Activated effector memory CD4-positive, alpha-beta T cell treated with anti-CD3 and anti-CD28 coated beads, Interleukin-2, amount 50 U/mL, for 16 hours (primary cell): ENCODE data around the gene MAP3K8.

Experiments
- DNase-seq: peaks from one replicate; pipeline ENCODE4 v3.0.0-alpha.2; 2020

MAP3K8 gene

DNA sequence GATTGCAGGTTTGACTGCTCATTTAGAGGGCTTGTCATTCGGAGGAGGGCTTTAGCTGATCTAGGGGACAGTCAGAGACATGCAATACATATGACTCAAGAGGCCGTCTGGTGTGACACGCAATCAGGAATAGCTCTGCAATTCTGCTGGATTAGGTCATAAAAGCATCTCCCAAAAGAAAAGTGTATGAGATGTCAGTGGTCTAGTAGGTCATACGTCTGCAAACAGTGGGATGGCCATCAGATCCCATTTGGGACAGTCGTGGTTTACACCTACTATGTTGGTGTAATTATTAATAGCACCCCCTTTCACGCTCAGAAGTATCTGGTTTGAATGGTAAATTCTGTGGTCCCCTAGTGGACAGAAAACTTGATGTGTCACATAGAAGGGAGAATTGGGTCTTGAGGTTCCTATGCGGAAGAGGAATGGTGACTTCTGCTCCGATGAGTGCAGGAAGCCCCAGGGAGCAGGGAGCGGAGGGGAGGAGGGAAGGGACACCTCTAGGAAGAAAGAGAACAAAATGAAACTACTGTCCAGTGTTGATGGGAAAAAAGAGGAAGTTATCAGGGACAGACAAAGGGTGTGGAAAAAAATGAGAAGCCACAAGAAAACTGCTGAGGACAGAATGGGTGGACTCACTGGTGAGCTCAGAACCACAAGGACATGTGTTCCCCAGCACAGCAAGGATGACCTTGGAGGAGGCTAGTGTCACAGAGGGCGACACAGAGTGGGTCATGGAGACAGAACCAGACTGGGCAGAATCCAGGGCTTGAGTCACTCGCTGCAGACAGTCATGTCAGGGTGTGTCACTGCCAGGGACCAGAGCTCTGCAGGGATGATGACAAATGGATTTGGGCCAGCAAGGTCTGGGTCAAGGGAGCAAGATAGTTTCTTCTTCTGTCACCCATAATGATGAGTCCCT is 59.9 kb downstream of the MAP3K8 start:
- DNase-seq, result no peak

DNA sequence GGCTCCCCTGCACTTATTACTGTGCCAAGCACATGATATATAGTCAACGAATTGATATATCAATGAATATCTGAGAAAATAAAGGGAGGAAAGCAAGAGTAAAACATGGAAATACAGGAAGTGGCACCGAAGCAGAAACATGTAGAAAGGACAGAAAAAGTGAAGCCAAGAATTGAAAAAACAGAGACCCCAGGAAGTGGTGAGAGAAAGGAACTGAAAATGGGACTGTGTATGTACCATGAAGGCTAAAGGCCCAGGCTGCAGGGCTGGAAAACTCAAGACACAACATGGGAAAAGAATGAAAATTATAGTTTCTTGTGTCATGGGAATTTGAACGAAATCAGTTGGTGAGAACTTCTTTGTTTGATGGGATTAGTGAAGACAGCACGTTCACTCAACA is 60.6 kb downstream of the MAP3K8 start:
- no peak for DNase-seq

DNA sequence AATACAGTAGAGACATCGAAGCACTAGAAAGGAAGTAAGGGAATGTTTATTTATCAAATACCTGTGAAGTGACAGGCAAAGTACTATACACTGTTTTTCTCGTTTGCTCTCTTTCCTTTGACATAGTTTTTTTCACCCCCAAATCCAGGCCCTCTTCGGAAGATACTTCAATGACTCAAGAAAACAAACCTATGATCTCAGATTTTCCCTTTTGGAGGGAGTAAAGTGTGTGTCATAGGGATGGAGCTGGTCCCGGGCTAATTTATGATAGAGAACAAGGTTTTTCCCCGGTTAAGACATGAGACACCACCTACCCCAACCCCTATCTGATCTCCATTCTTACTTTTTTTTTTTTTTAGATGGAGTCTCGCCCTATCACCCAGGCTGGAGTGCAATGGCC is 61.7 kb downstream of the MAP3K8 start:
- DNase-seq, result no peak

DNA sequence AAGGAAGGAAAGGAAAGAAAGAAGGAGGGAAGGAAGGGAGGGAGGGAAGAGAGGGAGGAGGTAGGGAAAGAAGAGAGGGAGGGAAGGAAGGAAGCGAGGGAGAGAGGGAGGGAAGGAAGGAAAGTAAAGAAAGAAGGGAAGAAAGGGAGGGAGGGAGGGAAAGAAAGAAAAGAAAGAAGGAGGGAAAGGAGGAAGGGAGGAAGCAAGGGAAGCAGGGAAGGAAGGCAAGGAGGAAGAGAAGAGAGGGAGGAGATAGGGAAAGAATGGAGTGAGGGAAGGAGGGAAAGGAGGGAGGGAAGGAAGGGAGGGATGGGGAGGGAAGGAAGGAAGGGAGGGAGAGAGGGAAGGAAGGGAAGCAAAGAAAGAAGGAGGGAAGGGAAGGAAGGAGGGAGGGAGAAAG is 65.8 kb downstream of the MAP3K8 start:
- no peak for DNase-seq

DNA sequence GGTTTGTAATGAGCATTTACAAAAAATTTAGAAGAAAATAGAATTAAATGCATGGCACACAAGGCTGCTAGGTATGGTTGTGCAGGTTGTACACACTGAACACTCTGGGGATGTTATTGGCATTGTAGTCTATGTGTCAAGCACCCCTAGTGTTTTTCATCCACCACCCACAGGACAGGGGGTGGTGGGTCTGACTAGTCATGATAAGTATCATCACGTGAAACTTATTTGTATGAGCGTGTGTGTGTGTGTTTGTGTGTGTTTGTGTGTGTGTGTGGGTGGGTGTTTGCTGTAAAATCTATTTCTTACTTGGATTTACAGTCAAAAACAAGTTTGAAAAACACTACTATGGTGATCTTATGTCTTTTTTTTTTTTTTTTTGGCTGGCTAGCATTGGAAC is 66.5 kb downstream of the MAP3K8 start:
- DNase-seq, result no peak

DNA sequence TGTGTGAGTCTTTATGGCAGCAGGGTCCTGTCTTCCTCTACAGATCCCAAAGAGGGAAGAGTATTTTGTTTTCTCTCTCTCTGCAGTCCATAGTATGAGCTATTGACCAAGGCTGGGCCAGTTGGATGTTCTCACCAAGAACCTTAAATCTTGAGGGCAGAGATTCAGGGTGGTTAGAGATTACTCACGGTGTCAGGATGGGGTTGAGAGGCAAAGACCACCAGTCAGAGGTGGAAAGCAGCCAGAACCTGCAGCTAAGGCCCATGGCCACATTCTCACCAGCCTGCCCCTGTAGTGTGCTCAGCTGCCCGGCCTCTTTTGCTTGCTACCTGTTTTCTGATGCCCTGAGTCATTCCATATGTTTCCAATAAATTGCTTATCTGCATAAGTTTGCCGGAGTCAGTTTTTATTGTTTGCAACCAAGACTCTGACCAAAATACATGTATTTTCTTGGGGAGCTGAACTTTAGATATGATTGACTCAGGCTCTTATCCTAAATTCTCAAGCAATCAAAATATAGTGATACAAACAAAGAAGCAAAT is 67.0 kb downstream of the MAP3K8 start:
- no peak for DNase-seq

DNA sequence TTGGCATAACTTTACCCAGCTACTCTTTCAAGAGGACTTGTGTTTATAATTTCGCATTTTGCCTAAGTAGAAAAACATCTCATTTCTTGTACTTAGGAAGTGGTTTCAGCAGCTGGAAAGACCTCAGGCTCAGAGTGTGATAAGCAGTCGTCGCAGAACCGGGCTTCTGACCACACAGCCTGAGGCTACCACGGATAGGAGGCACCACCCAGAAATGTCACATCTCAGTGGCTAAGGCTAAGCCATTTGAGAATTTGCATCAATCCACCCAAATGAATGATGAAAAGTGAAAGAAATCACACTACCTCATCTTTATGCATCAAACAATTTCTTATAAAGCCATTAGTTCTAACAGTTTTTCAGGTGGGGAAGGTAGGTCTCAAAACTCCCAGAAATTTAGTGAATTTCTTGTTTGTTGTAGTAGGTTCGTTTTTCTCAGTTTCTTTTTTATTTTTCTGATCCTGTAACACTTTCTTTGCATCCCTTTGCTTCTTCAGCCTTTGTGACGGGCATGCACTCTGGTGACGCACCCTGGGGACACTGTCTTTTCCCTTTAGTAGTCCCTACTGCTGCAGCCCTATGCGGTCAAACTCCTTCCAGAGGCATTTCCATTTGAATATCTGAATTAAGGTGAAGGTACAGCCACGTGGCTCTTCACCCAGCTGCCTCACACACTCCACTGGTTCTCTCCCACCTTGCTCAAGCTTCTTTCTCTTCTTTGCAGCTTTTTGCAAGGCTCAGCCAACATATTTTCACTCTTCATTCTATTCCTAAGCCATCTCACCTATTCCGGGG is 68.5 kb downstream of the MAP3K8 start:
- DNase-seq, result no peak

DNA sequence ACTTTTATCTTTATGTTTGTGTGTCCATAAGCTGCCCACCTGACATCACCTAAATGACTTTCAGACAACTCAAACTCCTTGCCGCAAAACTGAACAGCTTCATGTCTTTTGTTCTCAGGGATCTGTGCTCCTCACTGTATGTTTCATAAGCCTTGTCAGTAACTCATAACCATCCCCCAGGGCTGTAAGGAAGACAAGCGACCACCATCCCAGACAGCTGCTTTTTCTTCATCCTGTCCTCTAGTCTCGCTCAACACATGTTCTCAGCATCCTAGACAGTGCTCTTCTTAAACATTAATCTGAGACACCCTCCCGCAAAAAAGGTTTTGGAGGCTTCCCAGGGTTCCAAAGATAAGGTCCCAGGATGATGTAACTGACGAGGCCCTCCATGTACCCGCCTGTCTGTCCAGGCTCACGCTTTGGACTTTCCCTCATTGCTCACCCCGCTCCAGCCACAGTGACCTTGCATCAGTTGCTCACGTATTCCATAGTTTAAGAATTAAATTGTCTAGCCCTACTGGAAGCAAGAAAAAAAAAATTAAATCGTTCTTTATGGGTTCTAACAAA is 69.8 kb downstream of the MAP3K8 start:
- DNase-seq, result no peak

DNA sequence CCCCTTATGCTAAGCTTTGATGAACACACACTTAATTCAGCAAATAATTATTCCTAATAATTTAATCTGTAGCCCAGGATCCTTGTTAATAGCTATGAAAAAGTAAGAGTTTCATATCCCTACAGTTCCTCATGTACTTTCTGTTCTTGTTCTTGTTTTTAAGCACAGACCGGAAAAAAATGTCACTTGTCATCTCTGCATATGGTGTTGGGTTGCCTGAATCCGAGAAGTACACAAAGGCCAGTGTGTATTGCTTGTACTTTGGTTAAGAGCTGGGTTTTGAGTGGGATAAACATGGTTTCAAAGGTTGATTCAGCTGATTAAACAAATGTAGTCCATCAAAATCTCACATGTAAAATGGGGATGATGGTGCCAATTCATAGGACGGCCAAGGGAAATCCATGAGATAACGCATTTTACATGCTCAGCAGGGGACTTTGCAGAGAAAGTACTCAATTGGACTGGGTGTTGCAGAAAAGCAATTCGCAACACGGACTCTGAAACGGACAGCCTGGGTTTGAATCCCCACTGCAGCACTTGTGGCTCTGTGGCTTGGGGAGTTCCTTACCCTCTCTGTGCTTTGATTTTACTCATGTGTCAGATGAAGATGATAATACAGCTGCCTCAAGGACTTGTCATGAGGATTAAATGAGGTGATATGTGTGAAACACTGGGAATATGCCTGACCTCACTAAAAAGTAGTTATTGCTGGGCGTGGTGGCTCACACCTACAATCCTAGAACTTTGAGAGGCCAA is 71.7 kb downstream of the MAP3K8 start:
- DNase-seq, result no peak

DNA sequence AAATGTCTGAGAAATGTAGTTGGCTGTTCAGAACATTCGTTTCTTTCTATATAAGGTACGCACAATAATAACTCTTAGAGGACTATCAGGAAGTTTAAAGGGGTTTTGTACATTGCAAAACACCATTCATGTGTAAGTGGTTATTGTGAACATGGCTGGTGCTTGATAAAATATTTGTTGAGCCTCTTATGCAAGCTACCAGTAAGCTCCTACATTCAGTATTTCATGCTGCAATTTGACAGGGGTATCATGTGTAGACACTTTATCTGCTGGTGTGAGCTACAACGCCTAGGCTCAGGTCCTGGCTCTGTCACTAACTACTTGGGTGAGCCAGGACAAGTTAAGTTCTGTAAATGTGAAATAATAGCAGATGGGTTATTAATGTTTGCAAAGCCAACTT is 75.5 kb downstream of the MAP3K8 start:
- no peak for DNase-seq

DNA sequence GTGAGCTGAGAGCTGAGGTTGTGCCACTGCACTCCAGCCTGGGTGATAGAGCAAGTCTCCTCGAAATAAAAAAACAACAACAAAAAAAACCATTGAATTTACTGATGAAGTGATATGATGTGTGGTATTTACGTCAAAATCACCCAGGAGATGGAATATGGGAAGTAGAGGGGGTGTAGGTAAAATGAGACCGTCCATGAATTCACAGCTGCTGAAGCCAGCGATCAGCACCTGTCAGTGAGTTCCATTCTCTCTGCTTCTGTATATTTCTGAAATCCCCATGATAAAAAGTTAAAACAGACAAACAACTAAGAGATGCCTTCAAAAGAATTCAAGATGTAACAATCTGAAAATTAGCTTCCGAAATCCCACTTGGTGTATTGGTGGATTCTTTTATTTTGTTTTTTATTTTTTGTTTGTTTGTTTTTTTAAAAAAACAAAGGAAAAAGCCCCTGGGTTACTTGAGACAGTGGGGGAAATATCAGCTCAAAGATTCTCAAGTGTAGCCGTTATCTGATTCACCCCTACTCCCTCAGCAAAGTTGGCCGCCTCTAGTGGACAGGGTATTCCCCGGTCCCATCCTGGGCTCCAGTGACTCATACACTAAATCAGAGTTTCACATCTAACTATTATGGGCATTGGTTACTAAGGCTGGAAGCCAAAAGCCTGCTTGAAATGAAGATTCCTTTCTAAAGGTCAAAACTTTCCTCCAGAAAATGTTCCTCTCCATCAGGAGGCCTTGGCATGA is 76.4 kb downstream of the MAP3K8 start:
- DNase-seq, result peak; percentile 73

DNA sequence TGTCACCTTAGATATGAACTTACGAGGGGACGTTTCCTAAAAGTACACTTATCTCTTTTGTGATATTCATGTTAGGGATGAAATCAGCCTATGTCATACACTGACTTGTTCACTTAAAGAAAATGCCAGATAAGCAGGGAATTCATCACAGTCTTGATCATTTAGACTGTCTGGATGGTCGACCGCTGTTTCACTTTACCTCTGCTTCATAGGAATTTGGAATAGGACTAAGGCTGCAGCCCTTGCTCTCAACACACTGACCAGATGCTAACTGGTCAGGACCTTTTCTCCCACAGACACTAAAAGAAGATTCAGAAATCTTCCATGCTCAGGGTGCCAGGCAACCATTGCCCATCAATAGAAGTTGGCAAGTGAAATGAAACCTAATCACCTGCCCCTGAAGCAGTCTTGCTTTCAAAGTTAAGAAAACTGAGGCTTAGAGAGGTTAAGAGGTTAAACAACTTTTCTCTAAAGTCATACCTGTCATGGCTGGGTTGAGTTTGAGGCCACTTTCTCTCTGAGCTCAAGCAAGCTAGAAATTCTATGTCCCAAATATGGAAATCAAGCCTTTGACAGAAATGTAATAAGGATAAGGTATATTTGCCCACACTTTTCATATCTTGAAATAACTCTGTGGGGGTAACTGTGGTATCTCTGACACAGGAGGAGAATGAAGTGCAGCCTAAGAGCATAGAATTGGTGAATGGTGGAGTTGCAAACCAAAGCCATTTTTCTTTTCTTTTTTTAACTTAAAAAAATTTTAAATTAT is 77.1 kb downstream of the MAP3K8 start:
- no peak for DNase-seq
